HG02840 (cell line): Measurements from ENCODE around the gene FSD2.
"Not testable (repeated sequence)": the region's sequence is repeated elsewhere in the genome, so short reads cannot be mapped to it uniquely, and the experiment has no call there.

Source experiments
- ATAC-seq: cut with Tn5 transposase; IDR thresholded peaks from one replicate; pipeline ENCODE4 v1.9.1; 2021; ENCODE audit warnings: mild to moderate bottlenecking, moderate library complexity, moderate number of reproducible peaks; ENCODE audit not compliant: unreplicated experiment, low FRiP score

The FSD2 gene

GRCh38 chr15:82798531-82799166, 7.2 kb downstream of the FSD2 start:
- no peak for ATAC-seq

- no peak for ATAC-seq
Observed at GRCh38 chr15:82798104-82798503, 7.8 kb downstream of the FSD2 start.

GRCh38 chr15:82793737-82794136, 12.1 kb downstream of the FSD2 start:
- no peak for ATAC-seq

GRCh38 chr15:82792068-82792467, 13.8 kb downstream of the FSD2 start:
- no peak for ATAC-seq

GRCh38 chr15:82790321-82790720, 15.5 kb downstream of the FSD2 start:
- ATAC-seq: no peak

- ATAC-seq: no peak
Observed at GRCh38 chr15:82789491-82789890, 16.4 kb downstream of the FSD2 start.

GRCh38 chr15:82788496-82788895, 17.4 kb downstream of the FSD2 start:
- no peak for ATAC-seq

- ATAC-seq: no peak
Observed at GRCh38 chr15:82781349-82781748, 24.5 kb downstream of the FSD2 start.

- ATAC-seq: no peak
Observed at GRCh38 chr15:82778755-82779154, 27.1 kb downstream of the FSD2 start.

GRCh38 chr15:82774496-82774895, 31.4 kb downstream of the FSD2 start:
- no peak for ATAC-seq

GRCh38 chr15:82771789-82772607, 33.9 kb downstream of the FSD2 start:
- no peak for ATAC-seq

- ATAC-seq: no peak
Observed at GRCh38 chr15:82768414-82769054, 37.3 kb downstream of the FSD2 start.

- no peak for ATAC-seq
Observed at GRCh38 chr15:82767163-82767829, 38.6 kb downstream of the FSD2 start.

GRCh38 chr15:82766201-82766600, 39.7 kb downstream of the FSD2 start:
- not testable (repeated sequence) for ATAC-seq

- ATAC-seq: no peak
Observed at GRCh38 chr15:82764740-82765139, 41.1 kb downstream of the FSD2 start.

GRCh38 chr15:82764117-82764490, 41.8 kb downstream of the FSD2 start:
- no peak for ATAC-seq

- no peak for ATAC-seq
Observed at GRCh38 chr15:82763361-82764116, 42.3 kb downstream of the FSD2 start.

- no peak for ATAC-seq
Observed at GRCh38 chr15:82751308-82751707, 54.6 kb downstream of the FSD2 start.

GRCh38 chr15:82750831-82751180, 55.1 kb downstream of the FSD2 start:
- peak; percentile 19 for ATAC-seq
